Epithelial cell of alveolus of lung (primary cell): ENCODE measurements around the gene MKRN2. TPM values are rescaled to one million over a fixed set of nuclear protein-coding genes. Genes with fewer than 3 reads are reported as not detected.

Source experiments
- total RNA-seq: library from RNA; depleted of rRNA; stranded (reverse); fragments of >200 nt; gene quantifications from 2 replicates; pipeline ENCODE4 v1.2.1, GENCODE V29; 2015

MKRN2 gene
- total RNA-seq = 41.4 and 47.6 TPM in 2 replicates

DNA sequence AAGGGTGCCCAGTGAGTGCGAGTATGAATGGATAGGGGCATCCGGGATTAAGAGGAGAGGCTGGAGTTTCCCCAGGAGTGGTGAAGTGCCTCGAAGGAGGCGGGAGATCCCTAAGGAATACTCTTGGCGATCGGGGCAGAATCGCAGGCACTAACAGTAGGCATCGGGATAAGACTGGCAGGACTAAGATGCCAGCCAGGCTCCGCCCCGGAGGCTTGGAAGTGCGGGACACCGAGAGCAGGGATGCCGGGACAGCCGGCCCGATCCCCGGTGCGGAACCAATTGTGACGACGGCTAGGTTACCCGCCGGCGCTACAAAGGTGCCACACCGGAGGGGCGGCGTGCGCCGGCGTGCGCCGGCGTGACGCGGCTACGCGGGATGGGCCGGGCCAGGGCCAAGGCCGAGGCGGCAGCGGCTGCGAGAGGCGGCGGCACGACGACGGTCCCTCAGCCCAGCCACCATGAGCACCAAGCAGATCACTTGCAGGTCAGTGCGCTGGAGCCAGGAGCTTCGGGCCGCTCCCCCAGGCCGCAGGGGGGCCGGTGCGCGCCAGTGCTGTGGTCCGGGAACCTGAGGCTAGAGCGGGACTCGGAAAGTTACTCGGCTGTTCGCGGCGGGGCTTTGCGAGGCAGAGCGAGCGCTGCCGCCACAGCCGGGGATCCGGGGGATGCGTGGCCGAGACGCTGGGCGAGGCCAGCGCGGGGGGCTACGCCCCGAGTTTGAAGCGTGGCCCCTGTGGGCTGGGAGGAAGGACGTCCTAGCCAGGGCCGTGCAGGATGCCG, at the start of gene MKRN2:
MKRN2 (plus strand) TSS at position 398 of the 783 bp plus-strand sequence; CDS start at position 462, 64 bp downstream.

GRCh38 chr3:12545473-12545791, 11.5 kb upstream of the MKRN2 start, which contains the start of gene MKRN2OS:
Gene MKRN2OS (minus strand): TSS chr3:12545499. CDS start chr3:12545464, 35 bp downstream.

Other genes starting within 250 kb of the MKRN2 start
- gene TSEN2, start 72.6 kb upstream of the MKRN2 start, total RNA-seq = 6.1 and 10.2 TPM in 2 replicates
- not detected in 2 replicates for gene MKRN2OS, start 11.6 kb upstream of the MKRN2 start, total RNA-seq
- 64.8 and 67.6 TPM in 2 replicates for gene RAF1, start 107.0 kb downstream of the MKRN2 start, total RNA-seq
- gene TMEM40, start 202.2 kb downstream of the MKRN2 start, total RNA-seq = 0.52 TPM in 1 of 2 replicates, not detected in the other
- 5.0 and 5.7 TPM in 2 replicates for gene CAND2, start 239.6 kb downstream of the MKRN2 start, total RNA-seq